GM23338 (cell line): Measurements from ENCODE around the gene CCDC169.

ENCODE experiments used
- CTCF ChIP-seq, 2 experiments: fragments of 200-600 bp in 1 of 2; sonication (generic) in 1 of 2; conservative IDR thresholded peaks; 2 replicates each; pipeline versions ENCODE4 v1.5.1 to v1.6.1; 2016 to 2017; ENCODE audit warnings: antibody characterized with exemption in 2 of 2, low read depth in 2 of 2, mild to moderate bottlenecking in 2 of 2, moderate library complexity in 1 of 2
- EZH2 ChIP-seq: fragments of 200-600 bp; sonication (generic); IDR thresholded peaks from one replicate; pipeline ENCODE4 v1.8.0; 2017; ENCODE audit warnings: antibody characterized with exemption, mild to moderate bottlenecking, low read depth; ENCODE audit not compliant: unreplicated experiment

GRCh38 chr13:36286006-36286405, 11.6 kb downstream of the CCDC169 start:
- TF ChIP-seq EZH2, result no peak
- no peak for TF ChIP-seq CTCF (conservative IDR thresholded peaks at IDR 0.05; ENCODE audit: low read depth in 2 of 2)
